Transverse colon (tissue), 4 donors: ENCODE data around the gene ZNF761.
"Not testable (repeated sequence)": the region's sequence is repeated elsewhere in the genome, so short reads cannot be mapped to it uniquely, and the experiment has no call there.

Experiments
- EP300 ChIP-seq: sonication (generic); formaldehyde crosslinking; IDR thresholded peaks from one replicate; pipeline ENCODE4 v1.6.1; 2017; ENCODE audit warnings: antibody characterized with exemption, low read depth
- POLR2A ChIP-seq: fragments of 450-650 bp; IDR thresholded peaks from one replicate; pipeline ENCODE4 v1.6.1; 2016; ENCODE audit warnings: antibody characterized with exemption, mild to moderate bottlenecking, moderate library complexity
- POLR2AphosphoS5 ChIP-seq, 3 donors: sonication (generic); formaldehyde crosslinking; IDR thresholded peaks; one replicate each; pipeline ENCODE4 v1.6.1; 2016; ENCODE audit warnings: antibody characterized with exemption in 3 of 3
- TF ChIP-seq, protein P1 (sequence below), 5 experiments: fragments of 200-600 bp in 3 of 5; fragments of 450-650 bp in 2 of 5; sonication (generic) in 3 of 5; IDR thresholded peaks; 1 replicate in 2 of 5; 2 replicates in 3 of 5; pipeline ENCODE4 v1.5.1; 2016 to 2017; ENCODE audit warnings: antibody characterized with exemption in 5 of 5, inconsistent platforms in 3 of 5, mild to moderate bottlenecking in 2 of 5, moderate library complexity in 1 of 5

DNA sequence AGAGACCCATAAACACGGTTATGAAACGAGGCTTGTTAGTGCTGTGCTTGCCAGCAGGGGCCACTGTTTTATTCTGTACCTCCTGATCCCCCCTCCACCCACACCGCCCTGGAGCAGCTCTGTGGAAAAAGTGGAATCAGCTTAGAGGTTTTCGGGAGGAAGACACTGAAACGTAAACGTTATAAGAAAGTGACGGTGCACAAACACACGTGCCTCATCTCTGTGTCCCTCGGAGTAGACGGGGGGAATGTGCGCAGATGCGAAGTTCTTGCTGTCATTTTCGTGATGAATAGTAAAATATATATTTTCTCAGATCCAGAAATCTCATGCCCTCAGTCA lies 72.5 kb downstream of the ZNF761 start:
- not testable (repeated sequence) for TF ChIP-seq POLR2A; EP300; POLR2AphosphoS5 (IDR thresholded peaks at IDR 0.05)
- TF ChIP-seq, protein P1, sequence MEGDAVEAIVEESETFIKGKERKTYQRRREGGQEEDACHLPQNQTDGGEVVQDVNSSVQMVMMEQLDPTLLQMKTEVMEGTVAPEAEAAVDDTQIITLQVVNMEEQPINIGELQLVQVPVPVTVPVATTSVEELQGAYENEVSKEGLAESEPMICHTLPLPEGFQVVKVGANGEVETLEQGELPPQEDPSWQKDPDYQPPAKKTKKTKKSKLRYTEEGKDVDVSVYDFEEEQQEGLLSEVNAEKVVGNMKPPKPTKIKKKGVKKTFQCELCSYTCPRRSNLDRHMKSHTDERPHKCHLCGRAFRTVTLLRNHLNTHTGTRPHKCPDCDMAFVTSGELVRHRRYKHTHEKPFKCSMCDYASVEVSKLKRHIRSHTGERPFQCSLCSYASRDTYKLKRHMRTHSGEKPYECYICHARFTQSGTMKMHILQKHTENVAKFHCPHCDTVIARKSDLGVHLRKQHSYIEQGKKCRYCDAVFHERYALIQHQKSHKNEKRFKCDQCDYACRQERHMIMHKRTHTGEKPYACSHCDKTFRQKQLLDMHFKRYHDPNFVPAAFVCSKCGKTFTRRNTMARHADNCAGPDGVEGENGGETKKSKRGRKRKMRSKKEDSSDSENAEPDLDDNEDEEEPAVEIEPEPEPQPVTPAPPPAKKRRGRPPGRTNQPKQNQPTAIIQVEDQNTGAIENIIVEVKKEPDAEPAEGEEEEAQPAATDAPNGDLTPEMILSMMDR (IDR thresholded peaks at IDR 0.05), result not testable (repeated sequence)
